Activated naive CD4-positive, alpha-beta T cell treated with anti-CD3 and anti-CD28 coated beads, Interleukin-2, amount 50 U/mL, for 72 hours (primary cell): ENCODE measurements around the gene VAMP2. TPM values are rescaled to one million over a fixed set of nuclear protein-coding genes. Genes with fewer than 3 reads are reported as not detected.

Source experiments
- ATAC-seq, 2 donors: fragments of 150-1000 bp; cut with Tn5 transposase; 2 replicates each; pipeline ENCODE4 v1.10.0; 2021; ENCODE audit warnings: mild to moderate bottlenecking in 2 of 2, moderate library complexity in 2 of 2
- DNase-seq, 2 donors: peaks; one replicate each; pipeline ENCODE4 v3.0.0; 2021 to 2022; ENCODE audit warnings: low spot score in 2 of 2
- H3K27ac Mint-ChIP-seq, 2 donors: one replicate each; pipeline ENCODE4 v1.8.0; 2022; ENCODE audit warnings: mild to moderate bottlenecking in 2 of 2, mixed read lengths in 2 of 2
- H3K36me3 Mint-ChIP-seq, 2 donors: one replicate each; pipeline ENCODE4 v1.8.0; 2022; ENCODE audit warnings: mixed read lengths in 2 of 2
- H3K9me3 Mint-ChIP-seq, 2 donors: one replicate each; pipeline ENCODE4 v1.8.0; 2022; ENCODE audit warnings: mixed read lengths in 2 of 2
- total RNA-seq, 2 donors: library from RNA; stranded (reverse); gene quantifications; one replicate each; pipeline ENCODE4 v1.2.3, GENCODE V29; 2022

The VAMP2 gene
- total RNA-seq, 2 donors from 2014 or later, result 43.6 to 85.6 TPM

DNA sequence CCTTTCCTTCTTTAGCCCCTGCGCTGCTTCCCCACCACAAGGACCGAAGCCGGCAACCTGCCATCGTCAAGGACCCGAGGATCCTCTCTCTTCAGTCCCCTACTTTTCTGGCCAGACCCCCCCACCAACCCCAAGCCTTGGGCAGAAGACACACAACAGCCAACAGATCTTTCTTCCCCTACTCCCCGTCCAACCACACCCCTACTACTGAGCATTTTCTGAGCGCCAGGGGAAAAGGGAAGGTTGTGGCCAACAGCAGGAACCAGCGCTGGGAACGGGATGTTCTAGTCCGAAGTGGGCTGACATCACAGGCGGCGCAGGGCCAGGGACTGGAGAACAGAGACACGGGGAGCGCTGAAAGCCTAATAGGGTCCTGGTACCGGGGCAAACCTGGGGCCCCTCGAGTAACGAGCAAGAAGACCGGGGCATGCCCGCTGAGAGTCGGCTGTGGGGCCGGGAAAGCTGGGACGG is 11.1 kb downstream of the VAMP2 start:
- no peak for DNase-seq
- H3K27ac Mint-ChIP-seq, result peak overlapping the region in 1 of 2 donors; percentile 73
- ATAC-seq, result no peak
- no peaks in the 10 kb centered on the region for H3K9me3 Mint-ChIP-seq
- H3K36me3 Mint-ChIP-seq, result peaks cover 9 to 12% of the 10 kb centered on the region in 2 donors

DNA sequence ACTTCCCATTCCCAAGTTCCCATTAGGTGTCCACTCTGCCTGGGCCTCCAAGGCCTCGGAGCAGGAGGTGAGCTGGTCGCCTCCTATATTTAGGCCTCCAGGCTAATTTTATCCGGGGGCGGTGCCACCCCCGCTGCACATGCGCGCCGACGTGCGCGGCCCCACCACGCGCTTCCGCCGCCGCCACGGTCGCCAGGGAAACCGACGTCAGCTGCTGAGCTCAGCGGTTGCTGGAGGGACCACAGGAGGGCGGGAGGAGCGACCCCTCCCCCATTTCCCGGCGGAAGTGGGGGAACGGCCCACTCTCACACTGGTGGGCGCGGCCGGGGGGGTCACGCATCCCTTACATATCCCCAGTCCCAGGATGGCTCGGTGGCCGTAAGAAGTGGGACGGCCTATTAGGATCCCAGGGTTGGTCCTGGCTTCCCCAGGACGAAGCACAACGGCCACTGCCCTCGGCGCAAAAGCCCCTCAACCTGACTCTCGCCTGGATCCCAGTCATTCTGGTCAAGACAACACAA is 11.6 kb downstream of the VAMP2 start:
- Mint-ChIP-seq H3K9me3 (no peaks in the 10 kb centered on the region), H3K27ac (peak overlapping the region in 1 of 2 donors; percentile 73), H3K36me3 (peaks cover 11 to 17% of the 10 kb centered on the region in 2 donors)
- DNase-seq (peak; percentile 81 to 87), ATAC-seq (peak; percentile 26 to 51)

DNA sequence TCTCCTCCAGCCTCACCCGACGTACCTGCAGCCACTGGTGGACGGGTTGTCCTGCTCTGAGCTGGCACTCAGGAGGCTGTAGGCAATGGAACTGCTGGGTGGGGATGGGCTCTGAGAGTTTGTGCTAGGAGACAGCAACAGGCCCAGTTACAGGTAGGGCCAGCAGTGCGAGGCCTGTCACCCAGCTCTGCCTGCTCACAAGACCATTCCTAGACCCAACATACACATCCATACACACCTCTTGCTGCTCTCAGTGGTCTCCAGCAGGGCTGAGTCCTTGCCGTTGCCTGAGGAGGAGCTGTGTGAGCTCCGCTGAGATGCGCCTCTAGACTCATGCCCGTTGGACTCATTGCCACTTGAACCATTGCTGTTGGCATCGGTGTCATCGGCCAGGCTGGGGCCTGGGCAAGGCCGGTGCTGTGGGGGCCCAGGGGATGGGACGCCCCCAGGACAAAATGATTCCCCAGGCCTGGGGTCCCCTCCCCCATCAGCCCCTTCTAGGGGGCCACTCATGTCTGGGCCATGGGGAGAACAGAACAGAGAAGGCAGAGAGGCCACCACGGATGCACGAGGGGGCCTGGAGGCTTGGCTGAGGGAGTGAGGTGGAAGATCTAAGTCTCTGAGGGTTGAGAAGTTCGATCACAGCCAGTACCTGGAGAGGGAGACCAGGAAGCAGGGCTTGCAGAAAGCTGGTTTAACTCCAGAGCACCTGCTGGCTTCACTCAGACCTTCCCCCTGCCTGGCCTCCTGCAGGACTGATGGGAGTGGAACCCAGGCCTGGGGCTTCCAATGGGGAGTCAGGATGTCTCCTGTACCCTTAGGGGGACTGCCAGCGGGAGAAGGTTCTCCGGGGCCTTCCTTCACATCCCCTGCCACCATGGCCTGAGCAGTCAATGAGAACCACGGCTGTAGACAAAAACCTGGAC is 12.3 kb downstream of the VAMP2 start:
- peaks cover 11 to 22% of the 10 kb centered on the region in 2 donors for H3K36me3 Mint-ChIP-seq
- no peaks in the 10 kb centered on the region for H3K9me3 Mint-ChIP-seq
- ATAC-seq (no peak), DNase-seq (peak in 1 of 2 donors; percentile 58)
- peak overlapping the region in 1 of 2 donors; percentile 29 for H3K27ac Mint-ChIP-seq

DNA sequence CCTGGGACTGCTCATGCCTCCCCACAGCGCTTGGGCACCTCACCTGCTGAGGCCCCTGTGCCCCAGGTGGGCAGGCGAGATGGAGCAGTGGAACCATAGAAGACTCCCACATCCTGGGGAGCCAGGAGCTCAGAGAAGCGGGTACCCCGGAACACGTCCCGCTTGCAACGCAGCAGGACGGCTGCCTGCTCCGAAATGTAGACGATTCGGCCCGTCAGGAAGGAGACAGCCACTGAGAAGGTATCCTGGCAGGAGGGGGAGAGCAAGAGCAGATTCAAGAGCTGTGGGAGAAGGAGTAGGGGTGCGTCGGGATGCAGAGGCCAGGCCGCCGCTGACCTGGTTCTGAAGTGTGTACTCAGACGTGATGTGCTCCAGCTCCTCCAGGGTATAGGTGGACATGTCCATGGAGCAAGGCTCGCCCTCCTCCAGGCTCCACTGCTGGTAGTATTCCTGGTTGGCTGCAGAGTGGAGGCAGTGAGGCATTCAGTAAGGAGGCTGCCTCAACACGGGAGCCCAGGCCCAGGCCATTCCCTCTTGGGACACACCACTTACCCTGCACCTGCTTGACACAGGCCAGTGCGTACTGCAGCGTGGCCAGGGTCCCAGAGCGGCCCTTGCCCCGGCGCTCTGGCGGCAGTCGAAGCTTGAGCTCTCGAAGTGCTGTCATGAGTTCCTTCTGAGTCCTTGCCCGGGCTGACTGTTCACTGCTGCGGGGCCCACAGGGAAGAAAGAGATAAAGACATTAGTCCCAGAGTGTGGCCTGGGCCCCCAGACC is 13.1 kb downstream of the VAMP2 start:
- H3K9me3 Mint-ChIP-seq, result no peaks in the 10 kb centered on the region
- peaks cover 11 to 22% of the 10 kb centered on the region in 2 donors for H3K36me3 Mint-ChIP-seq
- no peak for DNase-seq
- peak overlapping the region; percentile 50 to 55 for H3K27ac Mint-ChIP-seq
- no peak for ATAC-seq

DNA sequence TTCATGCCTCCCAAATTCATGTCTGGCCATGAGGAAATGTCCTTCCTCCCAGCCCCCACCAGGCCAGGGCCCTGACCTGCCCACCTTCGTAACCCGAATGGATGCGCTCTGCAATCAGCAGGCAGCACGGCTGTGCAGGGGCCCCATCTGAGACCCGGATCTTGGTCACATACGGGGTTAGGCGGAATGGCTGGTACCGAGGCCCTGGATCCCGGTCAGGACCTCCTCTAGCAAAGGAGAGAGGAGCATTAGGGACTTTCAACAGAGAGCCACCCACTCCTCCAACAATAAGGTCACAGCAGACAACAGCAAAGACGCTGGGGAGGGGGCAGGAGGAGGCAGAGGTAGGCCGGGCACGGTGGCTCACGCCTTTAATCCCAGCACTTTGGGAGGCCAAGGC is 14.2 kb downstream of the VAMP2 start:
- Mint-ChIP-seq H3K36me3 (peaks cover 11 to 21% of the 10 kb centered on the region in 2 donors), H3K9me3 (no peaks in the 10 kb centered on the region), H3K27ac (peak overlapping the region in 1 of 2 donors; percentile 40)
- DNase-seq, result no peak
- ATAC-seq, result no peak

DNA sequence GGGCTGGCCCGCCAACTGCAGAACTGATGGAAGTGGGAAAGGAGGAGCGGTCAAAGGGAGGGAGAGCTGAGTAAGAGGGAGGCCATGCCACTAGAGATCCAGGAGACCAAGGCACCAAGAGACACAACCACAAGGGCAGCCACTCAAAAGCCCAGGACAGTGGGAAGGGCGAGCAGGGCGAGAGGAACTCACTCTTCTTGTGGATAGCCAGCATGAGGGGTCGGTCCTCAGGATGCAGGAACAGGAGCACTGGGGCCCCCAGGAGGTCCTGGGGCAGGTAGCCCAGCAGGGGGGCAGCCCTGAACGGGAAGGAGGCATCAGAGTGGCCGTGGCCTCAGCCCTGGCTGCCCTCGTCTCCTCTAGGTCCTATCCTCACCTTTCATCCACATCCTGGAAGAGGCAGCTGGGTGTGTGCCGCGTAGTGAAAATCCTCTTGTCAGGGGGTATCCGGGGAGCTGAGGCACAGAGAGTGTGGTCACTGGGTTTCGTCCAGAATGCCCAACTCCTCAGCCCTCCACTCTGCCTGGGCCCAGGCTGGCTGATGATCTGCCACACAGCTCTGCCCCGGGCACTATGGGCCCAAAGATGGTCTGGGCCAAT is 14.8 kb downstream of the VAMP2 start:
- no peak for ATAC-seq
- H3K36me3 Mint-ChIP-seq, result peaks cover 11 to 14% of the 10 kb centered on the region in 2 donors
- no peaks in the 10 kb centered on the region for H3K9me3 Mint-ChIP-seq
- H3K27ac Mint-ChIP-seq, result peak overlapping the region in 1 of 2 donors; percentile 56
- no peak for DNase-seq

DNA sequence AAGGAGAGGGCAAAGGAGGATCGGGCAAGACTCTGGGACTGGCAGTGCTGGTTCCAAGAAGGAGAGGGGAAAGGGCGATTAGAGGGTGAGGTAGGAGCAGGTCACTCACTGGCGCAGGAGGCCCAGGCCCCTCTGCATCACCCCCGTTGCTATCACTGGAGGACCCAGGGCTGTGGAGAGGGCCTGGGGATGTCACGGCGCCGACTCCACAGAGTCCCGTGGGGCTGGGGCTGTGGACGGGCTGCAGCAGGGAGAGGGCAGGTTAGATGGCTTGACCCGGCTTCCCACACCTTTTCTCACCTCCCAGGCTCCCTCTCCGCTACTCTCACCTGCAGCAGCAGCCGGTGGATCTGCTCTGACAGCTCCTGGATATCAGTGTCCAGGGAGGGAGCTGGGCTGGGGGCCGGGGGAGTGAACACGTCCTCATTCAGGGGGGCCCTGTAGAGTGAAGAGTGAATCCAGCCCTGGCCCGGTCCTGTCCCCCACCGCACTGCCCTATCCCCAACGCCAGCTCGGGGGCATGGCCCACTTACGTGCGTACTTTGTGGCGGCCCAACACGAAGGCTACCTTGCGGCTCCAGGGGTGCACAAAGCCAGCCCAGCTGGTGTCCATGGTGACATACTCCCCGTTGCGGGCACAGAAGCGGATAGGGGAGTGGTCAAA is 15.5 kb downstream of the VAMP2 start:
- Mint-ChIP-seq H3K9me3 (no peaks in the 10 kb centered on the region), H3K36me3 (peaks cover 11 to 13% of the 10 kb centered on the region in 2 donors), H3K27ac (peak overlapping the region in 1 of 2 donors; percentile 56)
- DNase-seq, result no peak
- no peak for ATAC-seq

DNA sequence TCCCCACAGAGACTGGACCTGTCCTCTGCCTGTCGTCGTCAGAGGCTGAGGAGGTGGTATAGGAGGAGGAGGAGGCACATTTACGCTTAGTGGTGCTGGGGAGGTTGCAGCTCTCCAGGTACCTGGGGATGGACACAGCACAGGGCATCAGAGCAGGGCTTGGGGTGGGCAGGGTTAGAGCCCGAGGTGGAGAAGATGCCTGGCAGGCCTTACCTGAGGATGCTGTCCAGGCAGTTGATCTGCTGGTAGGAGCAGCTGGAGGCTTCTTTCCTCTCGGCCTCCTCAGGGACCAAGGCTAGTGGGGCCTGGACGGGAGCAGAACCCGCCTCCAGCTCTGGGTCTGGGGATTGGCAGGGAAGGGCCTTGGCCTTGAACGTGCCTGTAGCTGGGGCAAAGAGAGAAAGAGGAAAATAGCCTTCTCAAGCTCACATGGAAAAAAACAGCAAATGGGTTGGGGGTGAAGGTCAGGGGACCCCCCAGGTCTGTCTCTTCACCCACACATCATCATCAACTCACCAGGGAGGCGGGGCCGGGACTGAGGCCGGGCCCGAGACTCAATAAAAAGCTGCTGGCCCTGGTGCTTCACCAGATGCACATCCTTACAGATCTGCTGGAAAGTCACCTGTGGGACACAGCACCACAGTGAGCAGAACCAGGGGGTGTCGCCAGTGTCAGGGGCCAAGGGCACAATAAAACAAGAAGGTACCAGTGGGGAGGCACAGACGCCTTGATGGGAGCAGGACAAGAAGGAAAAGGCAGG is 16.2 kb downstream of the VAMP2 start:
- ATAC-seq (no peak), DNase-seq (no peak)
- Mint-ChIP-seq H3K27ac (peak overlapping the region; percentile 56 to 65), H3K36me3 (peaks cover 13 to 15% of the 10 kb centered on the region in 2 donors), H3K9me3 (no peaks in the 10 kb centered on the region)

DNA sequence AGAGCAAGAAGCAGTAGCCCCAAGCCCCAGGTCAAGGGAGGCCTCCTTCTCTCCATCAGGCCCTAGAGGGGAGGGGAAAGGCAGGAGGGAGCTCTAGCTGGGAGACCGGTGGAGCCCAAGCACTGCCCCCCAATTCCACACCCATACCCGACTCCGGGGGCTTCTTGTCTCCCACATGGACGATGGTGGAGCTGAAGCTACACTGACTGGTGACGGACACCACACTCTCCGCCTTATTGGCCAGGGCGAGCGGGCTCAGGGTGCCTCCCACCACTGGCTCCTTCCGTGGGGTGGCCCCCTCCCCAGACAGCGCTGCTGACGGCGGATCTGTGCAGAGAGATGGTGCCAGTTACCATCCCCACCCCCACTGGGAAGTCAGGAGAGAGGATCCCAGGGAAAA is 16.9 kb downstream of the VAMP2 start:
- DNase-seq, result no peak
- no peaks in the 10 kb centered on the region for H3K9me3 Mint-ChIP-seq
- peak overlapping the region in 1 of 2 donors; percentile 56 for H3K27ac Mint-ChIP-seq
- H3K36me3 Mint-ChIP-seq, result peaks cover 13 to 19% of the 10 kb centered on the region in 2 donors
- ATAC-seq, result no peak

DNA sequence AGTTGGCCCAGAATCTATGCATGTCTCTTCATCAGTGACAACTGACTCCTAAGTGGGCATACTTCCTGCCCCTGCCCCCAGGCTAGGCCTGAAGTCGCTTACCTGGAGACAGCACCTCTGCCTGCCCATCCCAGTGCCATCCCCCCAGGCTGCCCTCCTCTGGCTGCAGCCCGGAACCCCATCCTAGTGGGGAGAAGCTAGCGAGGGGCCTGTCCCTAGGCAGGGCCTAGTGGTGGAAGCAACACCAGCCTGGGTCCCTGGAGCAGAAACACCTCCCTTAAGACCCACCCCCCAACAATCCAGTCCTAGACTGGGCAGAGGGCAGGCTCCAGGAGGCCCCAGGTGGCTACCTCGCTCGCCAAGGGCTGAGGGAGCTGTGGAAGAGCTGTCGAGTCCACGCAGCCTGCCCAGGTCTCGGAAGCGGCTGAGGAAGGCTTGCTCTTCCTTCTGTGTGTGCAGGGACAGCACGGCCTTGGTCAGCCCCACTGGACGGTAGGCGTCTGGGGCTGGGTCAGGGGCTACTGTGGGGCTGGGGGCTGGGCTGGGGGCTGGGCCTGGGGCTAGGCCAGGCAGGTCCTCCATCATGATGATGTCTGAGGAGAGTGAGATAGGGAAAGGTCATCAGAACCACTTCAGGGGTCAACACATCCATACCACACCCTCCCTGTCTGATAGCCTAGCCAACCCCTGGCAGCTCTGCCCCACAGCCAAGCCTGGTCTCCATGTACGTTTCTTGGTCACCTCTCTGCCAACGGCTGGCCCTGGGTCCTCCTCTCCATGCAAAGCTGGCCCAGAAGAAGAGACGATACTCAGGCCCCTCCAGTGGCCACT is 18.1 kb downstream of the VAMP2 start:
- no peaks in the 10 kb centered on the region for H3K9me3 Mint-ChIP-seq
- H3K36me3 Mint-ChIP-seq, result peaks cover 13 to 18% of the 10 kb centered on the region in 2 donors
- peak overlapping the region in 1 of 2 donors; percentile 79 for H3K27ac Mint-ChIP-seq
- no peak for ATAC-seq
- DNase-seq, result no peak

DNA sequence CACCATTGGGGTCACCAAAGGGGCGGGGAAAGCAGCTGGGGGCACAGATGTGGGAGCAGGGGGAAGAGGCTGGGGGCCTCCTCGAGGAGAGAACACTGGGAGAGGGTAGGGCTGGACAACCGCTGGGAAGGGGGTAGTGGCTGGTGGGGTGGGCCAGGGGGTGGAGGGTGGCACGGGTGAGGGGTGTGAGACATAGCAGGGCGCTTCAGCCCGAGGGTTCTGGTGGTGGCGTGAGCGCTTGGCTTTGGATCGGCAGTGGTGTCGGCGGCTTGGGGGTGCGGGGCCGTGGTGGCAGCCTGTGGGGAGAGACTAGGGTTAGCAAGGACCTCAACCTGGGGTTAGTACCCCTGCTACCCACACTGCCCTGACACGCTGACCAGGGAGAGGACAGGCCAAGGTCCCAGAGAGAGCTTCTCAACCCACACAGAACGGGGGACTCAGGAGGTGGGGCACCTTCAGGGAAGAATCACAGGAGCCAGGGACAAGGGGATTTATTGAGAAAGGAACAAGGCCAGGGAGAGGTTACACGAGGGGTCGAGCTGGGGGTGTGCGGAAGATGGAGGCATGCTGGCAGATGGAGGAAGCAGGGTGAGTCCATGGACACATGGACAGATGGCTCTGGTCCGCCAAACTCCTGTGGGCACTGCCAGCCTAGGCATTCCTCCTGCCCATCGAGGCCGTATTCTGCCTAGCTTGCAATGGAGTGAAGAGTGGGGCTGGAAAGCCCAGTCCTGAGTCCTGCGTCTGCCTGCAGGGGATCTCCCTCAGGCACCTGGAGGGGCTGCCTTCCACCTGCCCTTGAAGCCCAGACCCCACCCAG is 19.0 kb downstream of the VAMP2 start:
- Mint-ChIP-seq H3K9me3 (no peaks in the 10 kb centered on the region), H3K27ac (peak overlapping the region in 1 of 2 donors; percentile 79), H3K36me3 (peaks cover 13% of the 10 kb centered on the region in 2 donors)
- ATAC-seq, result no peak
- DNase-seq, result no peak

DNA sequence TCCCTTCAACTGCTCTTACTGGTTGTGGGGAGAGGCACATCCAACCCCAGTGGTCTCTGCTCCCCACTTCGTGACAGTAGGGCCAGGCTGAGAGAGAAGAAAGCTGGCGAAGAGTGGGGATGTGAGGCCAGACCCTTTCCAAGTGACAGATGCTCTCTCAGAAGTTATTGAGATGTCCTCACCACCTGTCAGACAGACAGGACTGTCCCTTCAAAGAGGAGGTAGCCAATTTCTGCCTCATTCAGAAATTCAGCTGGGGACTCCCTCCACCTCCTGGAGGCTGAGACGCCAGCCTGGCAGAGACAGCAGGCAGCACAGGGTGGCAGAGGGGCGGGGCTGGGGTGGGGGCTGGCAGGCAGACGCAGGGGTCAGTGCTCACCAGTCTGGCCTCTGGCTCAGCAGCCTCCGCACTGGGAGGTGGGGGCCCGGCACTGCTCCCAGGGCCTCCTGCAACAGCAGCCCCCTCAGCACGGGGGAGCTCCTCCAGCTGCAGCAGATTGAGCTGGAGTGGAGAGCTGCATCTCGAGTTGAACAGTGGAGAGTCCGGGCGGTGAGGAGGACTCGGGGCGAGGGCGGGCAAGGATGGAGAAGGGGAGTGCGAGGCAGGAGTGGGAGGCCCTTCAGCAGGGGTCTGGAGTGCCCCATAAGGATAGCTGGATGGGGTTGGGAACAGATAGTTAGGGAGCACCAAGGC is 19.7 kb downstream of the VAMP2 start:
- peaks cover 13% of the 10 kb centered on the region in 2 donors for H3K36me3 Mint-ChIP-seq
- peak overlapping the region in 1 of 2 donors; percentile 79 for H3K27ac Mint-ChIP-seq
- no peak for ATAC-seq
- H3K9me3 Mint-ChIP-seq, result no peaks in the 10 kb centered on the region
- peak in 1 of 2 donors; percentile 51 for DNase-seq

DNA sequence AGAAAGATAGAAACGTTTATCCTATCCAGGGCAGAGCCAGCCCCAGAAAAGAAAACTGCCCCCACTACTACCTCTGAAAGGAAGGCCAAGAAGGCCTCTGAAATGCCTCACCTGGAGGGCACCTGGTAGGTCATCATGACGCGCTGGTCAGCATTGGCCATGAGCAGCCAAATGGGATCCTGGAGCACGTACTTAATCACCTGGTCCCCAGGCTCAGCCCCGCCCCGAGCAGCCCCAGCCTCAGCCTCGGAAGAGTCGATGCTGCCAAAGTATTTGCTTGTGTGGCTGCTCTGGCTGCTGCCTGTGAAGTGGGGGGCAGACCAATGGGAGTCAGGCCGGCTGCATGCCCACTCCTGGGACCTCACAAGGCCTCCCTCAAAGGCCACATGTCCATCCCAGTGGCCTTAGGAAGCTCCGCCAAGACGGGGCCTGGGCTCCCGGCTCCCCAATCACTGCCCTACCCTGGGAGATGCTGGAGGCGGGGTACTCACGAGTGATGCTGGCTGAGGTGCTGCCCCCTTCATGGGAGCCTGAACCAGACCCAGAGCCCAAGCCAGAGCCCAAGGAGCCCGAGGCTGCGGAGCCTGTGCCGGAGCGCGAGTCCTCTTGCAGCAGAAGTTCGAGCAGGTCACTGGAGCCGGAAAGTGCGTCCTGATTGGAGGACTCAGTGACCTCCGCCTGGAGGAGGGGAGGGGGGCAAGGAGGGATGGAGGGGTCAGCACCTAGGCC is 20.4 kb downstream of the VAMP2 start:
- ATAC-seq (no peak), DNase-seq (no peak)
- Mint-ChIP-seq H3K9me3 (no peaks in the 10 kb centered on the region), H3K36me3 (peaks cover 13% of the 10 kb centered on the region in 2 donors), H3K27ac (no peak overlapping the region)
